H7 (cell line): Measurements from ENCODE around the gene SLC6A20. TPM values are rescaled to one million over a fixed set of nuclear protein-coding genes. Genes with fewer than 3 reads are reported as not detected.

Source experiments
- DNase-seq: peaks from one replicate; pipeline ENCODE4 v3.0.0; 2012
- H3K27me3 ChIP-seq: 2 replicates; pipeline ENCODE4 v1.6.0; 2011; ENCODE audit warnings: mild to moderate bottlenecking, low read length; ENCODE audit not compliant: control insufficient read depth, insufficient read depth
- H3K36me3 ChIP-seq: replicated peaks from 2 replicates; pipeline ENCODE4 v1.5.1; 2011; ENCODE audit warnings: low read length; ENCODE audit not compliant: control insufficient read depth, insufficient read depth
- H3K4me3 ChIP-seq: 2 replicates; pipeline ENCODE4 v1.5.1; 2011; ENCODE audit warnings: low read depth, mild to moderate bottlenecking, control low read depth, low read length, moderate library complexity; ENCODE audit not compliant: insufficient read depth
- total RNA-seq: library from RNA; depleted of rRNA; stranded (reverse); fragments of >200 nt; shearing (Covaris generic); gene quantifications from 2 replicates; pipeline ENCODE4 v1.2.3, GENCODE V29; 2014; rRNA removed

Gene SLC6A20
- total RNA-seq, 1 experiment from 2014 or later = 0.10 TPM

GRCh38 chr3:45715945-45716344 is 80.4 kb downstream of the SLC6A20 start:
- Histone ChIP-seq H3K4me3 (no peak overlapping the region), H3K27me3 (no peaks in the 10 kb centered on the region), H3K36me3 (peaks cover 10% of the 10 kb centered on the region)
- DNase-seq = no peak

- H3K4me3 ChIP-seq = no peak overlapping the region
- H3K36me3 ChIP-seq = peaks cover 13% of the 10 kb centered on the region
- no peak for DNase-seq
- H3K27me3 ChIP-seq = no peaks in the 10 kb centered on the region
These were observed 83.8 kb downstream of the SLC6A20 start for GRCh38 chr3:45712434-45713110.

GRCh38 chr3:45711931-45712330 is 84.4 kb downstream of the SLC6A20 start:
- DNase-seq = no peak
- H3K4me3 ChIP-seq = no peak overlapping the region
- no peaks in the 10 kb centered on the region for H3K27me3 ChIP-seq
- peaks cover 16% of the 10 kb centered on the region for H3K36me3 ChIP-seq

GRCh38 chr3:45705839-45706808 is 90.2 kb downstream of the SLC6A20 start:
- Histone ChIP-seq H3K4me3 (no peak overlapping the region), H3K27me3 (no peaks in the 10 kb centered on the region), H3K36me3 (peaks cover 13% of the 10 kb centered on the region)
- no peak for DNase-seq

Other genes with a start within 250 kb of the SLC6A20 start
- gene LIMD1, start 201.8 kb downstream of the SLC6A20 start, total RNA-seq = 16.7 and 22.5 TPM in 2 replicates
- gene SACM1L, start 107.1 kb downstream of the SLC6A20 start, total RNA-seq = 31.2 and 50.9 TPM in 2 replicates
- gene LZTFL1, start 45.6 kb upstream of the SLC6A20 start, total RNA-seq = 6.5 and 6.8 TPM in 2 replicates
- gene CCR9, start 90.0 kb upstream of the SLC6A20 start, total RNA-seq = not detected in 2 replicates
- gene CXCR6, start 146.9 kb upstream of the SLC6A20 start, total RNA-seq = not detected in 2 replicates
- gene FYCO1, start 199.3 kb upstream of the SLC6A20 start, total RNA-seq = 4.9 and 7.5 TPM in 2 replicates
- not detected in 2 replicates for gene XCR1, start 230.9 kb upstream of the SLC6A20 start, total RNA-seq